ENCODE results near the gene GALNT6.

DNA sequence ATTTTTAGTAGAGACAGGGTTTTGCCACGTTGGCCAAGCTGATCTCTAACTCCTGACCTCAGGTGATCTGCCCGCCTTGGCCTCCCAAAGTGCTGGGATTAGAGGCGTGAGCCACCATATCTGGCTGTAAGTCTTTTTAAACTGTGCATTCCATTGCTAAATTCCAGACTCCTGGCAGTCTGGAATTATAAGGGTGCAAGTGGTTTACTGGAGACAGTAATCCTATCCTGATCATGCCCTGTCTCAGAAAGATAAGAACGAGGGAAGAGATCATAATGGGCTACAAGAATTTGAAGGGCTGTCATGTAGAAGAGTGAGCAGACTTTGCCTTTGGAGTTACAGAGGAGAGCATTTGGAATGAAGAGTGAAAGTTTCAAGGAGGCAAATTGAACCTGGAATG is 26.6 kb upstream of the GALNT6 start:
- TF ChIP-seq SIN3A (IDR thresholded peaks at IDR 0.05; ENCODE audit: borderline replicate concordance, insufficient read depth, low read depth, low read length): no peak
- TF ChIP-seq, protein P1, sequence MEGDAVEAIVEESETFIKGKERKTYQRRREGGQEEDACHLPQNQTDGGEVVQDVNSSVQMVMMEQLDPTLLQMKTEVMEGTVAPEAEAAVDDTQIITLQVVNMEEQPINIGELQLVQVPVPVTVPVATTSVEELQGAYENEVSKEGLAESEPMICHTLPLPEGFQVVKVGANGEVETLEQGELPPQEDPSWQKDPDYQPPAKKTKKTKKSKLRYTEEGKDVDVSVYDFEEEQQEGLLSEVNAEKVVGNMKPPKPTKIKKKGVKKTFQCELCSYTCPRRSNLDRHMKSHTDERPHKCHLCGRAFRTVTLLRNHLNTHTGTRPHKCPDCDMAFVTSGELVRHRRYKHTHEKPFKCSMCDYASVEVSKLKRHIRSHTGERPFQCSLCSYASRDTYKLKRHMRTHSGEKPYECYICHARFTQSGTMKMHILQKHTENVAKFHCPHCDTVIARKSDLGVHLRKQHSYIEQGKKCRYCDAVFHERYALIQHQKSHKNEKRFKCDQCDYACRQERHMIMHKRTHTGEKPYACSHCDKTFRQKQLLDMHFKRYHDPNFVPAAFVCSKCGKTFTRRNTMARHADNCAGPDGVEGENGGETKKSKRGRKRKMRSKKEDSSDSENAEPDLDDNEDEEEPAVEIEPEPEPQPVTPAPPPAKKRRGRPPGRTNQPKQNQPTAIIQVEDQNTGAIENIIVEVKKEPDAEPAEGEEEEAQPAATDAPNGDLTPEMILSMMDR (IDR thresholded peaks at IDR 0.05): no peak

Data from Panc1 (cell line).